Ovary (tissue), 9 donors: ENCODE data around the gene CRLF2. TPM values are rescaled to one million over a fixed set of nuclear protein-coding genes. Genes with fewer than 3 reads are reported as not detected.
"Not testable (repeated sequence)": the region's sequence is repeated elsewhere in the genome, so short reads cannot be mapped to it uniquely, and the experiment has no call there.

Experiments used
- DNase-seq, 5 donors: peaks; one replicate each; pipeline ENCODE4 v3.0.0-alpha.2; 2019 to 2020
- H3K27ac ChIP-seq, 2 donors: fragments of 200-600 bp; one replicate each; pipeline versions ENCODE4 v1.5.1 to v1.8.0; 2019 to 2022
- H3K27me3 ChIP-seq: fragments of 200-600 bp; one replicate; pipeline ENCODE4 v1.8.0; 2022
- H3K36me3 ChIP-seq: fragments of 200-600 bp; sonication (generic); one replicate; pipeline ENCODE4 v1.5.1; 2019
- H3K4me1 ChIP-seq: one replicate; pipeline ENCODE4 v1.8.1; 2013; ENCODE audit warnings: mild to moderate bottlenecking, moderate library complexity; ENCODE audit not compliant: insufficient read depth
- H3K4me3 ChIP-seq: fragments of 200-600 bp; sonication (generic); one replicate; pipeline ENCODE4 v1.5.1; 2017
- H3K9me3 ChIP-seq, 2 donors: fragments of 200-600 bp in 1 of 2; sonication (generic) in 1 of 2; one replicate each; pipeline versions ENCODE4 v1.5.1 to v1.8.1; 2013 to 2019; ENCODE audit warnings: mild to moderate bottlenecking in 1 of 2, moderate library complexity in 1 of 2
- CTCF ChIP-seq, 3 donors: fragments of 450-650 bp in 2 of 3; fragments of 200-600 bp in 1 of 3; IDR thresholded peaks; one replicate each; pipeline versions ENCODE4 v1.5.1 to v1.8.0; 2016 to 2022; ENCODE audit warnings: antibody characterized with exemption in 3 of 3, mild to moderate bottlenecking in 1 of 3
- EP300 ChIP-seq: sonication (generic); formaldehyde crosslinking; IDR thresholded peaks from one replicate; pipeline ENCODE4 v1.6.1; 2017; ENCODE audit warnings: antibody characterized with exemption
- POLR2A ChIP-seq: fragments of 450-650 bp; IDR thresholded peaks from one replicate; pipeline ENCODE4 v1.6.1; 2017; ENCODE audit warnings: antibody characterized with exemption, mild to moderate bottlenecking, moderate library complexity
- WGBS, 3 donors: extraction: QIAGEN DNeasy Blood & Tissue Kit in 1 of 3; methylation state at CpG; one replicate each; pipeline versions ENCODE4 v1.1.5 to v1.1.7; 2013 to 2017; 5-methylcytosine and 5-hydroxymethylcytosine counted together
- intact Hi-C, 4 donors: fragments of 100-400 bp; cut with DNase I; formaldehyde crosslinking; loops; one replicate each; pipeline versions ENCODE4 v1.11.0 to v1.15.1; 2022 to 2023
- polyA plus RNA-seq, 2 donors: library from polyadenylated mRNA; stranded (reverse); fragments of 200-250 nt in 1 of 2; fragments of 350-450 nt in 1 of 2; fragmentation: Illumina TruSeq in 1 of 2; extraction: RNeasy Lipid Tissue Mini Kit (QIAGEN cat#74804) in 1 of 2; gene quantifications; one replicate each; pipeline ENCODE4 v1.2.3, GENCODE V29; 2013 to 2014
- total RNA-seq, 7 donors: library from RNA; depleted of rRNA in 2 of 7; stranded (reverse); fragments of >200 nt in 2 of 7; fragmentation: NEBNext Ultra II Directional in 3 of 7; extraction: Animal tissue kit (Norgen Biotek cat#: 25700) in 3 of 7; gene quantifications; one replicate each; pipeline versions ENCODE4 v1.1.0 to v1.2.4, GENCODE V29; 2016 to 2023
- donor health status: DM: no; HTN: no; CAD: no; lungs with moderate emphysema.
- donor health status: DM: no; HTN: no; CAD: no.
- donor health status: Bipolar disorder and iron deficiency.
- donor health status: DM: yes; HTN: yes; CAD: no.
- donor health status: DM: no; HTN: no; CAD: no.
- donor health status: DM: yes; HTN: yes; CAD: no.

CRLF2 gene
- total and polyA plus RNA-seq, 9 donors: 0.25 TPM; not detected in 8

DNA sequence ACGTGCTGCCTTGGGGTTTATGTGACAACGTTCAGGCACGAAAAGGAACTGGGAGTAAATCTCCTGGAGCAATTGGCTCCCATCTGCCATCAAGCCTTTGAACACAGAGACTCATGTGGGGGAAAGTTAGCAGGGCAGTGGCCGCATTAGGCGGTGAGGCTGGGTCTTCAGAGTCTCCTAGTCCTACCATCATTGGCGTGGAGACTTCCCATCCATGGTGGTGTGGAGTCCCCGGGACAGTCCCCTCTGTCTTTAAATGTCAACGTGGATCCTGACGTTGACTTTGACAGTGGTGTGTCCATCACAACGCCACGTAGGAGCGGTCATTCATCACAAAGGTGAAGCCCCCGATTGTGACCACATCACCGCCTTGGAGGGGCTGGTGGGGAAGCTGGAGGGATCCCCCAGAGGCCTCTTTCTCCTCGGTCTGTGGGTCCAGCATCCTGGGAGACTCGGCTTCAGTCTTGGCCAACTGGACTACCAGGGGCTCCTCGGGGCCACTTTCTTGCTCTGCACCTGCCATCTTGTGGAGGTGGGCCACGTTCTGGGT is 21.8 kb downstream of the CRLF2 start:
- TF ChIP-seq CTCF (IDR thresholded peaks at IDR 0.05) (no peak), POLR2A (no peak), EP300 (no peak)
- no peaks in the 10 kb centered on the region for H3K36me3 ChIP-seq
- intact Hi-C loops: no loop called here
- no peaks in the 10 kb centered on the region for H3K27me3 ChIP-seq
- H3K4me1 ChIP-seq: no peaks in the 10 kb centered on the region
- WGBS, 3 donors: 70 to 77% (median 77%) methylated on average over 18 of the region's 18 CpGs
- no peak for DNase-seq
- H3K27ac ChIP-seq: no peak overlapping the region
- H3K9me3 ChIP-seq: no peaks in the 10 kb centered on the region
- no peak overlapping the region for H3K4me3 ChIP-seq

- Histone ChIP-seq H3K4me1 (no peaks in the 10 kb centered on the region), H3K27me3 (no peaks in the 10 kb centered on the region), H3K4me3 (no peak overlapping the region), H3K9me3 (no peaks in the 10 kb centered on the region), H3K36me3 (no peaks in the 10 kb centered on the region), H3K27ac (no peak overlapping the region)
- 78 to 85% (median 80%) methylated on average over 10 of the region's 10 CpGs for WGBS, 3 donors
- no peak for DNase-seq
- TF ChIP-seq EP300 (no peak), POLR2A (no peak), CTCF (IDR thresholded peaks at IDR 0.05) (no peak)
- intact Hi-C loops: no loop called here
These were observed 26.9 kb downstream of the CRLF2 start for GRCh38 chrX:1185561-1185960.

- no peaks in the 10 kb centered on the region for H3K27me3 ChIP-seq
- H3K9me3 ChIP-seq: no peaks in the 10 kb centered on the region
- H3K4me3 ChIP-seq: no peak overlapping the region
- intact Hi-C loops: no loop called here
- TF ChIP-seq CTCF (IDR thresholded peaks at IDR 0.05) (no peak), POLR2A (no peak), EP300 (no peak)
- H3K4me1 ChIP-seq: no peaks in the 10 kb centered on the region
- H3K36me3 ChIP-seq: no peaks in the 10 kb centered on the region
- no peak for DNase-seq
- no peak overlapping the region for H3K27ac ChIP-seq
- 32 to 54% (median 54%) methylated on average over 4 of the region's 4 CpGs for WGBS, 3 donors
These were observed 30.2 kb downstream of the CRLF2 start for GRCh38 chrX:1182211-1182610.

- WGBS, 3 donors: 70 to 73% (median 72%) methylated on average over 14 of the region's 14 CpGs
- H3K36me3 ChIP-seq, H3K27me3 ChIP-seq, H3K4me3 ChIP-seq, H3K9me3 ChIP-seq, H3K4me1 ChIP-seq, H3K27ac ChIP-seq, DNase-seq, intact Hi-C loops: not testable (repeated sequence)
These were observed 30.8 kb downstream of the CRLF2 start for GRCh38 chrX:1181661-1182060.

DNA sequence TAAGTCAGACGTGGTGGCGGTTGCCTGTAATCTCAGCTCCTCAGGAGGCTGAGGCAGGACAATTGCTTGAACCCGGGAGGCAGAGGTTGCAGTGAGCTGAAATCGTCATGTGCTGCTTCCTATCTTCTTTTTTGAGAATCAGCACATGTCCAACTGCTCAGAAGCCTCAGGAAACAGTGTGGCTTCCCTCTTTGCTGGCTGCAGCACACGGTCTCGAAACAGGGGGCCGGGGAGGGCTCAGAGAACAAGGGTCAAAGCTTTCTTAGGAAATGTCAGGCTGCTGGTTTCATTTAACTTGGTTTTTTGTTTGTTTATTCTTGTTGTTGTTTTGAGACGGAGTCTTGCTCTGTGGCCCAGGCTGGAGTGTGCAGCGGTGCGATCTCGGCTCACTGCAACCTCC is 31.3 kb downstream of the CRLF2 start:
- 79 to 87% (median 85%) methylated on average over 11 of the region's 11 CpGs for WGBS, 3 donors
- no peaks in the 10 kb centered on the region for H3K9me3 ChIP-seq
- intact Hi-C loops: no loop called here
- no peak overlapping the region for H3K4me3 ChIP-seq
- DNase-seq: no peak
- H3K27ac ChIP-seq: no peak overlapping the region
- no peaks in the 10 kb centered on the region for H3K4me1 ChIP-seq
- H3K36me3 ChIP-seq: no peaks in the 10 kb centered on the region
- TF ChIP-seq EP300: no peak
- TF ChIP-seq CTCF (IDR thresholded peaks at IDR 0.05): no peak
- TF ChIP-seq POLR2A: no peak
- H3K27me3 ChIP-seq: no peaks in the 10 kb centered on the region
